Raji (cell line): ENCODE data around the gene SAMD10.

Experiments
- POLR2A ChIP-seq: IDR thresholded peaks from 2 replicates; pipeline ENCODE4 v1.6.1; 2011; ENCODE audit warnings: low read depth, low read length, control low read depth; ENCODE audit not compliant: insufficient read depth

The SAMD10 gene

GRCh38 chr20:64006902-64007301 lies 27.5 kb upstream of the SAMD10 start:
- TF ChIP-seq POLR2A: no peak

GRCh38 chr20:64006490-64006889 lies 27.0 kb upstream of the SAMD10 start:
- TF ChIP-seq POLR2A: no peak

GRCh38 chr20:64005394-64005793 lies 26.0 kb upstream of the SAMD10 start:
- no peak for TF ChIP-seq POLR2A

- TF ChIP-seq POLR2A: no peak
Observed at GRCh38 chr20:64003960-64004725, 24.7 kb upstream of the SAMD10 start.

- TF ChIP-seq POLR2A: no peak
Observed at GRCh38 chr20:64001607-64002011, 22.2 kb upstream of the SAMD10 start.

GRCh38 chr20:64000906-64001305 lies 21.5 kb upstream of the SAMD10 start:
- no peak for TF ChIP-seq POLR2A

GRCh38 chr20:63982937-63983336 lies 3.5 kb upstream of the SAMD10 start:
- TF ChIP-seq POLR2A: no peak

GRCh38 chr20:63980806-63981728 lies 1.6 kb upstream of the SAMD10 start, which contains the start of gene PRPF6:
PRPF6 (plus strand) TSS chr20:63981132; CDS start chr20:63981246, 114 bp downstream.
- peak; percentile 84 for TF ChIP-seq POLR2A

- no peak; the same call in 1 of the 2 replicates for TF ChIP-seq POLR2A
Observed at GRCh38 chr20:63980317-63980805, 919 bp upstream of the SAMD10 start.

GRCh38 chr20:63979229-63979556 lies 249 bp downstream of the SAMD10 start:
- TF ChIP-seq POLR2A: no peak

GRCh38 chr20:63978319-63979228 lies 868 bp downstream of the SAMD10 start:
- TF ChIP-seq POLR2A: peak; percentile 74

GRCh38 chr20:63977739-63978276 lies 1.6 kb downstream of the SAMD10 start:
- TF ChIP-seq POLR2A: no peak

GRCh38 chr20:63976980-63977738 lies 2.3 kb downstream of the SAMD10 start:
- no peak for TF ChIP-seq POLR2A
